Prostate gland (tissue), 2 donors: ENCODE measurements around the gene SAMHD1.
"Not testable (repeated sequence)": the region's sequence is repeated elsewhere in the genome, so short reads cannot be mapped to it uniquely, and the experiment has no call there.

Experiments used
- CTCF ChIP-seq, 4 experiments: fragments of 200-600 bp in 2 of 4; fragments of 450-650 bp in 2 of 4; sonication (generic) in 2 of 4; IDR thresholded peaks; 1 replicate in 3 of 4; 2 replicates in 1 of 4; pipeline ENCODE4 v1.5.1; 2016 to 2019; ENCODE audit warnings: antibody characterized with exemption in 4 of 4, mild to moderate bottlenecking in 2 of 4, moderate library complexity in 2 of 4
- POLR2A ChIP-seq: fragments of 450-650 bp; IDR thresholded peaks from one replicate; pipeline ENCODE4 v1.6.1; 2016; ENCODE audit warnings: antibody characterized with exemption, mild to moderate bottlenecking
- POLR2AphosphoS5 ChIP-seq: sonication (generic); formaldehyde crosslinking; IDR thresholded peaks from one replicate; pipeline ENCODE4 v1.6.1; 2017; ENCODE audit warnings: antibody characterized with exemption

GRCh38 chr20:36936761-36937401 lies 14.6 kb downstream of the SAMHD1 start:
- not testable (repeated sequence) for TF ChIP-seq CTCF (IDR thresholded peaks at IDR 0.05); POLR2AphosphoS5; POLR2A
